ENCODE results near the gene TBC1D8. TPM values are rescaled to one million over a fixed set of nuclear protein-coding genes. Genes with fewer than 3 reads are reported as not detected.

Gene TBC1D8
- total RNA-seq, 2 donors from 2014 or later = 86.1 to 149 TPM

GRCh38 chr2:101124643-101125366 lies 26.4 kb downstream of the TBC1D8 start:
- Histone ChIP-seq H3K4me1 (replicated peaks) (peaks cover 19% of the 10 kb centered on the region), H3K27me3 (replicated peaks; ENCODE audit: insufficient read depth) (no peaks in the 10 kb centered on the region), H3K9me3 (no peaks in the 10 kb centered on the region), H3K27ac (peak overlapping the region; percentile 54 to 65), H3K4me3 (no peak overlapping the region), H3K36me3 (no peaks in the 10 kb centered on the region)
- intact Hi-C loops (cut with DNase I) = loop anchor here (5.0 kb wide), 1 partner anchor 48 kb away; no protein-coding TSS in a partner anchor
- TF ChIP-seq POLR2AphosphoS5 (IDR thresholded peaks at IDR 0.05) = peak; percentile 40
- no peak for TF ChIP-seq POLR2A (IDR thresholded peaks at IDR 0.05)
- TF ChIP-seq CTCF (IDR thresholded peaks at IDR 0.05) = no peak
- 30% methylated on average over 7 of the region's 7 CpGs for WGBS
- no peak for DNase-seq (ENCODE audit: low spot score)

DNA sequence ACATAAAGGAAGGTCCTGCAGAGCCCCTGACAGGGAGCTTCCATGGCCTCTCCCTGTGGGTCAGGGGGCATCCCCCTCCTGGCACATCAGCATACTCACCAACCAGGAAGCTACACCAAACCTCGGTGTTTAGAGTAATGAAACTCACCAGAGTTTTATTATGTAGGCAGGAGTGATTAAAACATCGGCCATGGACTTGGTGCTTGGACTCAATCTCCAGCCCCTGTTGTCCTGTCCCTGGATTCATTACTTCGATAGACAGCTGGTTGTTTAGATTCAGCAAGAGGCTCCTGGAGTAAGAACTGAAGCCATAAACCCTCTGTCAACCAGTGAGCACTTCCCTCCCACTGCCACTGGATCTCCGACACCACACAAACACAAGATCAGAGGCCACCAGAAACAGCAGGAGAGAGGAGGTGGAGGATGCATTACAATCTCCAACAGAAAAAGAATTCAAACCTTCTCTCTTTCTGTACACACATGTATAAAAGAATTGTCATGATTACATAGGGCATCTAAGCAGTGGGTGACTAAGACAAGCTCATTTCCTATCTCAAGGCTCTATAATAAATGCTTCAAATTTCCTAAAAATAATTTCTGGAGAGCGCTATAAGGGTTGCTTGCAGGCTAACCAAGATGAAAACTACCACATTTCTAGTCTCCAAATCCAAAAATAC lies 27.2 kb downstream of the TBC1D8 start:
- DNase-seq (ENCODE audit: low spot score) = no peak
- TF ChIP-seq POLR2AphosphoS5 (IDR thresholded peaks at IDR 0.05) (no peak), CTCF (IDR thresholded peaks at IDR 0.05) (no peak), POLR2A (IDR thresholded peaks at IDR 0.05) (no peak)
- peak overlapping the region; percentile 54 to 65 for H3K27ac ChIP-seq
- H3K4me3 ChIP-seq = no peak overlapping the region
- intact Hi-C loops (cut with DNase I) = loop anchor here (5.0 kb wide), 1 partner anchor 47 kb away; no protein-coding TSS in a partner anchor
- WGBS = 60% methylated on average over 5 of the region's 5 CpGs
- no peaks in the 10 kb centered on the region for H3K27me3 ChIP-seq (replicated peaks; ENCODE audit: insufficient read depth)
- peaks cover 22% of the 10 kb centered on the region for H3K4me1 ChIP-seq (replicated peaks)
- no peaks in the 10 kb centered on the region for H3K36me3 ChIP-seq
- H3K9me3 ChIP-seq = no peaks in the 10 kb centered on the region

GRCh38 chr2:101121174-101121573 lies 30.0 kb downstream of the TBC1D8 start:
- H3K4me1 ChIP-seq (replicated peaks) = peaks cover 24% of the 10 kb centered on the region
- no peak overlapping the region for H3K4me3 ChIP-seq
- WGBS = 54% methylated on average over 7 of the region's 7 CpGs
- DNase-seq (ENCODE audit: low spot score) = no peak
- H3K27ac ChIP-seq = peak overlapping the region; percentile 80 to 81
- intact Hi-C loops (cut with DNase I) = loop anchor here (5.0 kb wide), 1 partner anchor 44 kb away; no protein-coding TSS in a partner anchor
- H3K27me3 ChIP-seq (replicated peaks; ENCODE audit: insufficient read depth) = no peaks in the 10 kb centered on the region
- H3K36me3 ChIP-seq = no peaks in the 10 kb centered on the region
- H3K9me3 ChIP-seq = no peaks in the 10 kb centered on the region
- TF ChIP-seq CTCF (IDR thresholded peaks at IDR 0.05) (no peak), POLR2AphosphoS5 (IDR thresholded peaks at IDR 0.05) (no peak), POLR2A (IDR thresholded peaks at IDR 0.05) (no peak)

GRCh38 chr2:101120124-101120996 lies 30.8 kb downstream of the TBC1D8 start:
- WGBS = 41% methylated on average over 11 of the region's 11 CpGs
- Histone ChIP-seq H3K27ac (peak overlapping the region; percentile 80 to 81), H3K36me3 (no peaks in the 10 kb centered on the region), H3K9me3 (no peaks in the 10 kb centered on the region), H3K27me3 (replicated peaks; ENCODE audit: insufficient read depth) (no peaks in the 10 kb centered on the region), H3K4me3 (no peak overlapping the region), H3K4me1 (replicated peaks) (peaks cover 32% of the 10 kb centered on the region)
- intact Hi-C loops (cut with DNase I) = loop anchor here (5.0 kb wide), 1 partner anchor 43 kb away; no protein-coding TSS in a partner anchor
- DNase-seq (ENCODE audit: low spot score) = peak; percentile 85
- no peak for TF ChIP-seq CTCF (IDR thresholded peaks at IDR 0.05)
- TF ChIP-seq POLR2A (IDR thresholded peaks at IDR 0.05) = peak; percentile 25
- TF ChIP-seq POLR2AphosphoS5 (IDR thresholded peaks at IDR 0.05) = peak; percentile 95

Measured in prostate gland (tissue), 2 donors.